GM12878 (cell line): ENCODE measurements around the gene RFFL. TPM values are rescaled to one million over a fixed set of nuclear protein-coding genes. Genes with fewer than 3 reads are reported as not detected.

Source experiments
- ATAC-seq: fragments of 200-7000 bp; cut with Tn5 transposase; 3 replicates; pipeline ENCODE4 v1.9.1; 2020; ENCODE audit warnings: mild to moderate bottlenecking, moderate library complexity
- BruUV-seq: library from RNA; stranded (reverse); fragments of 400-500 nt; replicated peaks from 2 replicates; lab custom pipeline; 2021; lab: Mats Ljungman, UMichigan
- CTCF ChIA-PET: fragments of 300-600 bp; sonication (Branson Sonifier 250); formaldehyde crosslinking; extraction: SDS; loops from one replicate; lab custom pipeline; 2021; ENCODE audit warnings: inconsistent platforms; lab: Yijun Ruan, JAX
- POLR2A ChIA-PET: fragments of 350-600 bp; formaldehyde crosslinking; extraction: SDS; loops from one replicate; lab custom pipeline; 2021; ENCODE audit warnings: inconsistent platforms; lab: Charles Lee
- RAD21 ChIA-PET: fragments of 300-600 bp; sonication (Branson Sonifier 250); formaldehyde crosslinking; loops from one replicate; lab custom pipeline; 2023; ENCODE audit warnings: antibody characterized with exemption; ENCODE audit not compliant: unreplicated experiment; lab: Charles Lee
- SMC1A ChIA-PET: fragments of 300-600 bp; sonication (Branson Sonifier 250); formaldehyde crosslinking; loops from one replicate; lab custom pipeline; 2023; ENCODE audit not compliant: unreplicated experiment, uncharacterized antibody; lab: Charles Lee
- DNase-seq: peaks from one replicate; pipeline ENCODE4 v3.0.0-alpha.2; 2011; ENCODE audit warnings: low read depth, low spot score
- FAIRE-seq: peaks from 3 replicates; lab custom pipeline; 2011; peaks lifted over from hg19 to GRCh38; lab: Jason Lieb, UNC
- H2AFZ ChIP-seq: 2 replicates; pipeline ENCODE4 v1.6.0; 2011; ENCODE audit warnings: low read depth, low read length, control low read depth; ENCODE audit not compliant: control insufficient read depth
- H3K27ac ChIP-seq: 2 replicates; pipeline ENCODE4 v1.5.1; 2011; ENCODE audit warnings: control low read depth; ENCODE audit not compliant: control insufficient read depth, insufficient read depth
- H3K27me3 ChIP-seq, 2 experiments: replicated peaks in 1 of 2; 2 replicates each; pipeline versions ENCODE4 v1.6.0 to v1.6.1; 2011; ENCODE audit warnings: low read length in 1 of 2; ENCODE audit not compliant: control insufficient read depth in 2 of 2, insufficient read depth in 2 of 2
- H3K36me3 ChIP-seq, 2 experiments: 2 replicates each; pipeline ENCODE4 v1.5.1; 2011; ENCODE audit warnings: low read length in 1 of 2; ENCODE audit not compliant: control insufficient read depth in 2 of 2, insufficient read depth in 2 of 2
- H3K4me1 ChIP-seq: 2 replicates; pipeline ENCODE4 v1.6.1; 2011; ENCODE audit warnings: mild to moderate bottlenecking, low read length, moderate library complexity, mixed read lengths; ENCODE audit not compliant: control insufficient read depth, insufficient read depth
- H3K4me2 ChIP-seq: 2 replicates; pipeline ENCODE4 v1.6.0; 2011; ENCODE audit warnings: control low read depth; ENCODE audit not compliant: control insufficient read depth, insufficient read depth
- H3K4me3 ChIP-seq: fragments of 200-600 bp; sonication (generic); 2 replicates; pipeline ENCODE4 v1.5.1; 2016
- H3K79me2 ChIP-seq: 2 replicates; pipeline ENCODE4 v1.6.0; 2011; ENCODE audit warnings: low read length; ENCODE audit not compliant: control insufficient read depth, insufficient read depth
- H3K9ac ChIP-seq: 2 replicates; pipeline ENCODE4 v1.8.0; 2011; ENCODE audit warnings: low read length, control low read depth, mixed read lengths; ENCODE audit not compliant: control insufficient read depth, insufficient read depth
- H3K9me3 ChIP-seq: replicated peaks from 3 replicates; pipeline ENCODE4 v1.5.1; 2011; ENCODE audit warnings: mild to moderate bottlenecking, low read length; ENCODE audit not compliant: control insufficient read depth, insufficient read depth
- H4K20me1 ChIP-seq: 2 replicates; pipeline ENCODE4 v1.6.0; 2011; ENCODE audit not compliant: control insufficient read depth, insufficient read depth
- EP300 ChIP-seq, 2 experiments: fragments of 150-350 bp in 1 of 2; IDR thresholded peaks; 2 replicates each; pipeline ENCODE4 v1.6.1; 2011 to 2012; ENCODE audit warnings: low read depth in 2 of 2, low read length in 2 of 2, borderline replicate concordance in 1 of 2, improper control_type of control experiment in 1 of 2, inconsistent platforms in 1 of 2; ENCODE audit not compliant: control insufficient read depth in 1 of 2
- GABPA ChIP-seq: IDR thresholded peaks from 2 replicates; pipeline ENCODE4 v1.6.1; 2014; ENCODE audit warnings: antibody characterized with exemption, low read depth, mild to moderate bottlenecking, inconsistent platforms
- GATAD2B ChIP-seq: fragments of 450-650 bp; conservative IDR thresholded peaks from 2 replicates; pipeline ENCODE4 v1.6.1; 2017; ENCODE audit warnings: low read depth, mild to moderate bottlenecking, moderate library complexity
- HCFC1 ChIP-seq: fragments of 150-350 bp; IDR thresholded peaks from 2 replicates; pipeline ENCODE4 v1.6.1; 2014; ENCODE audit warnings: low read length
- PAX8 ChIP-seq: fragments of 450-650 bp; IDR thresholded peaks from 2 replicates; pipeline ENCODE4 v1.6.1; 2017; ENCODE audit warnings: mild to moderate bottlenecking, moderate library complexity
- POU2F2 ChIP-seq: IDR thresholded peaks from 3 replicates; pipeline ENCODE4 v1.6.1; 2011; ENCODE audit warnings: low read depth, mild to moderate bottlenecking, low read length, borderline replicate concordance
- RAD51 ChIP-seq: fragments of 450-650 bp; IDR thresholded peaks from 2 replicates; pipeline ENCODE4 v1.6.1; 2016; ENCODE audit warnings: moderate library complexity, mild to moderate bottlenecking, inconsistent platforms
- SMAD5 ChIP-seq: IDR thresholded peaks from 2 replicates; pipeline ENCODE4 v1.6.1; 2016; ENCODE audit warnings: antibody characterized with exemption, low read depth
- SMC3 ChIP-seq: IDR thresholded peaks from 2 replicates; pipeline ENCODE4 v1.6.1; 2011; ENCODE audit warnings: low read length, improper control_type of control experiment, borderline replicate concordance
- SREBF1 ChIP-seq: IDR thresholded peaks from 2 replicates; pipeline ENCODE4 v1.6.1; 2012; ENCODE audit warnings: mild to moderate bottlenecking, low read length
- SUPT20H ChIP-seq: IDR thresholded peaks from 2 replicates; pipeline ENCODE4 v1.6.1; 2011; ENCODE audit warnings: low read depth, mild to moderate bottlenecking, low read length, moderate library complexity, borderline replicate concordance; ENCODE audit not compliant: control insufficient read depth
- WRNIP1 ChIP-seq: IDR thresholded peaks from 2 replicates; pipeline ENCODE4 v1.6.1; 2011; ENCODE audit warnings: low read depth, low read length, improper control_type of control experiment, borderline replicate concordance
- ZNF207 ChIP-seq: fragments of 450-650 bp; IDR thresholded peaks from 2 replicates; pipeline ENCODE4 v1.6.1; 2014; ENCODE audit warnings: antibody characterized with exemption, mild to moderate bottlenecking, borderline replicate concordance
- WGBS: methylation state at CpG from one replicate; pipeline ENCODE4 v1.1.6; 2016; ENCODE audit warnings: low lambda C conversion rate; ENCODE audit not compliant: insufficient replicate concordance, insufficient coverage; ENCODE audit errors: missing lambda C conversion rate; 5-methylcytosine and 5-hydroxymethylcytosine counted together
- in situ Hi-C: fragments of 300-500 bp; cut with MboI; formaldehyde crosslinking; loops from 9 replicates; pipeline ENCODE4 v1.14.3; 2018; ENCODE audit warnings: mixed read lengths
- intact Hi-C: fragments of 100-400 bp; cut with micrococcal nuclease; formaldehyde crosslinking; loops from one replicate; pipeline ENCODE4 v1.14.2; 2022; ENCODE audit not compliant: unreplicated experiment
- polyA plus RNA-seq, 11 experiments: library from polyadenylated mRNA; depleted of rRNA in 4 of 11; unstranded in 6 of 11; stranded (reverse) in 5 of 11; fragments of >200 nt; fragmentation: Nextera tagmentation in 4 of 11; fragmentation: Illumina TruSeq in 1 of 11; extraction: Ambion mirVana in 4 of 11; extraction: Trizol in 1 of 11; gene quantifications; 1 replicate in 1 of 11; 2 replicates in 10 of 11; pipeline versions ENCODE4 v1.2.1 to v1.2.3, GENCODE V29; 2011 to 2016; ENCODE audit warnings: inconsistent platforms in 2 of 11, missing spikeins in 2 of 11, low read depth in 1 of 11
- total RNA-seq, 4 experiments: library from RNA; depleted of rRNA in 3 of 4; stranded (reverse); fragments of >200 nt in 3 of 4; fragmentation: Illumina TruSeq in 1 of 4; extraction: Trizol in 1 of 4; gene quantifications; 2 replicates each; pipeline versions ENCODE4 v1.2.1 to v1.2.3, GENCODE V29; 2013 to 2021
- TF ChIP-seq, protein P1 (sequence below): IDR thresholded peaks from 2 replicates; pipeline ENCODE4 v1.6.1; 2011; ENCODE audit warnings: borderline replicate concordance, low read depth, mild to moderate bottlenecking, moderate library complexity, mixed read lengths, low read length; ENCODE audit not compliant: insufficient read depth; ENCODE audit errors: extremely low read length

Gene RFFL
- total and polyA plus RNA-seq, 10 of the 15 experiments (the other 5 are each of a cell fraction or from before 2014, with no cell fraction given), result 4.7 to 56.1 (median 26.9) TPM

DNA sequence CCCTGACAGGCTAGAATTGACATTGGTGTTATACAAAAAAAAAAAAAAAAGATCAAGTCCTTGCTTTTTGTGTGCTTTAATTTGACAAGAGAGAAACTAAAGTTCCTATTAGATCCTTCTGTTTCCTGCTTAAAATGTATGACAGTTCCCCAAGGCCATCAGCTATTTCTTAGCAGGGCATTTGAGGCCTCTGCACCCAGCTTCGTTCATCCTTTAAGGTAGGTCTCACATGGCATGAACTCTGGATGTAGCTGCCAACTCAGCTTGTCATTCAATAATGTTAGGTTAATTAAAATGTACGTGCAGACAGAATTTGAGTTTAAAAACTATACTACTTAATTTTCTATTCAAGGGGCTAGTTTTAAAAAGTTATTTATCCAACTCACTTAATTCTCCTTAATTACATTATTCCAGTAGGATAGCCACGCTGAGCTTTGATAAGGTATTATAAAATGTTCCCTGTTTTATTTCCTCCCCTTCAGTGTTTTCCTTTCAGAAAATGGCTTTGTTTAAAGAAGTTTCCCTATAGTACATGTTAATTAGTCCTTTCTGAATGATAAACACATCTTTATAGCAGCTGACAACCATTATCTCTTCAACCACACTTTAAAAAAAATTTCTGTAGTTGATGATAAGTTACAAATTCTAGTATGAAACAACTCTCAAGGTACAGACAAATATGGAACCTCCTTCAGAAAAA, 1.2 kb upstream of the RFFL start:
- BruUV-seq, result TSS peak; percentile 96
- in situ Hi-C loops, result no loop called here
- peaks cover 48% of the 10 kb centered on the region for H3K79me2 ChIP-seq
- peak overlapping the region; percentile 23; the same call in 1 of the 2 replicates for H3K4me2 ChIP-seq
- H2AFZ ChIP-seq, result no peak overlapping the region
- H3K4me1 ChIP-seq, result peaks cover 29% of the 10 kb centered on the region
- RAD21 ChIA-PET, result interaction anchor here (0.6 to 22.2 kb wide), 14 partner anchors 9 to 472 kb away, joined by 3 to 452 read pairs (median 11); partner anchors contain the start of gene RAD51D
- 30% methylated on average over 3 of the region's 3 CpGs for WGBS
- H4K20me1 ChIP-seq, result no peaks in the 10 kb centered on the region
- no peaks in the 10 kb centered on the region for H3K9me3 ChIP-seq
- no peak for FAIRE-seq
- intact Hi-C loops, result no loop called here
- H3K27me3 ChIP-seq, result no peaks in the 10 kb centered on the region
- TF ChIP-seq, protein P1, sequence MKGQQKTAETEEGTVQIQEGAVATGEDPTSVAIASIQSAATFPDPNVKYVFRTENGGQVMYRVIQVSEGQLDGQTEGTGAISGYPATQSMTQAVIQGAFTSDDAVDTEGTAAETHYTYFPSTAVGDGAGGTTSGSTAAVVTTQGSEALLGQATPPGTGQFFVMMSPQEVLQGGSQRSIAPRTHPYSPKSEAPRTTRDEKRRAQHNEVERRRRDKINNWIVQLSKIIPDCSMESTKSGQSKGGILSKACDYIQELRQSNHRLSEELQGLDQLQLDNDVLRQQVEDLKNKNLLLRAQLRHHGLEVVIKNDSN, result no peak
- TF ChIP-seq WRNIP1 (no peak), GABPA (no peak), HCFC1 (no peak), POU2F2 (no peak), GATAD2B (no peak), ZNF207 (no peak), EP300 (IDR thresholded peaks at IDR 0.05; ENCODE audit: borderline replicate concordance in 1 of 2, control insufficient read depth in 1 of 2, low read depth in 2 of 2, low read length in 2 of 2) (no peak), SMC3 (no peak), SMAD5 (no peak), PAX8 (no peak), SREBF1 (no peak), RAD51 (no peak), SUPT20H (no peak)
- TF ChIP-seq, all 136 proteins: peak for 0
- no peak overlapping the region for H3K4me3 ChIP-seq
- no peak for DNase-seq
- ChIA-PET POLR2A (interaction anchor here (0.7 to 10.6 kb wide), 12 partner anchors 7 to 32 kb away, joined by 3 to 115 read pairs (median 8); no protein-coding TSS in a partner anchor), SMC1A (interaction anchor here (0.7 to 20.5 kb wide), 17 partner anchors 10 to 83 kb away, joined by 3 to 534 read pairs (median 8); no protein-coding TSS in a partner anchor), CTCF (interaction anchor here (0.6 to 4.7 kb wide), 23 partner anchors 10 to 671 kb away, joined by 3 to 25 read pairs (median 10); partner anchors contain the start of gene RAD51D)
- H3K36me3 ChIP-seq, result peaks cover 0 to 2% of the 10 kb centered on the region in 2 experiments; a peak in 2 of 4 replicates
- ATAC-seq, result no peak
- H3K27ac ChIP-seq, result peak overlapping the region; percentile 86
- peak overlapping the region; percentile 54; the same call in 1 of the 2 replicates for H3K9ac ChIP-seq
